IMR-90 (cell line): ENCODE data around the gene GIPC3.

Experiments used
- CTCF ChIP-seq: conservative IDR thresholded peaks from 2 replicates; pipeline ENCODE4 v1.5.1; 2012; ENCODE audit warnings: mild to moderate bottlenecking, low read depth, low read length, improper control_type of control experiment
- POLR2A ChIP-seq: IDR thresholded peaks from 2 replicates; pipeline ENCODE4 v1.6.1; 2012; ENCODE audit warnings: mild to moderate bottlenecking, low read depth, low read length

- TF ChIP-seq CTCF = no peak
- no peak for TF ChIP-seq POLR2A
These were observed 34.1 kb upstream of the GIPC3 start for GRCh38 chr19:3550947-3551791.
